22Rv1 (cell line): Measurements from ENCODE around the gene PRADC1.

Experiments used
- H3K27ac ChIP-seq: fragments of 450-650 bp; 2 replicates; pipeline ENCODE4 v1.5.1; 2017
- CTCF ChIP-seq: fragments of 450-650 bp; IDR thresholded peaks from 2 replicates; pipeline ENCODE4 v1.5.1; 2017; ENCODE audit warnings: mild to moderate bottlenecking
- ZFX ChIP-seq: fragments of 450-650 bp; IDR thresholded peaks from 2 replicates; pipeline ENCODE4 v1.6.1; 2017; ENCODE audit warnings: antibody characterized with exemption, borderline replicate concordance

Gene PRADC1

GRCh38 chr2:73233154-73233931, at the start of gene PRADC1:
TSS of gene PRADC1 (minus strand) at chr2:73233239. CDS start at chr2:73233160, 79 bp downstream.
- TF ChIP-seq ZFX (no peak), CTCF (no peak)
- peak within 1 kb of the TSS; percentile 95 for H3K27ac ChIP-seq

- H3K27ac ChIP-seq, result no peak overlapping the region
- TF ChIP-seq CTCF (no peak), ZFX (no peak)
These were observed 48.2 kb upstream of the PRADC1 start for GRCh38 chr2:73281244-73281643.

- TF ChIP-seq CTCF (no peak), ZFX (no peak)
These were observed 46.8 kb upstream of the PRADC1 start for GRCh38 chr2:73279852-73280251.

GRCh38 chr2:73272270-73272669, 39.2 kb upstream of the PRADC1 start:
- no peak for TF ChIP-seq CTCF
- no peak for TF ChIP-seq ZFX
- no peak overlapping the region for H3K27ac ChIP-seq

More at GRCh38 chr2:73279852-73280251, 46.8 kb upstream of the PRADC1 start:
- no peak overlapping the region for H3K27ac ChIP-seq

GRCh38 chr2:73269686-73270465, 36.8 kb upstream of the PRADC1 start:
- TF ChIP-seq CTCF (no peak), ZFX (no peak)
- H3K27ac ChIP-seq, result peak overlapping the region; percentile 93

- peak; percentile 71 for TF ChIP-seq CTCF
- no peak for TF ChIP-seq ZFX
These were observed 36.0 kb upstream of the PRADC1 start for GRCh38 chr2:73268830-73269685.

More at GRCh38 chr2:73268830-73269685, 36.0 kb upstream of the PRADC1 start:
- peak overlapping the region; percentile 93 for H3K27ac ChIP-seq
